K562 (cell line): Measurements from ENCODE around the gene ADAM15. TPM values are rescaled to one million over a fixed set of nuclear protein-coding genes. Genes with fewer than 3 reads are reported as not detected.

ENCODE experiments used
- CREM ChIP-seq: IDR thresholded peaks from 2 replicates; pipeline ENCODE4 v1.6.1; 2014; ENCODE audit warnings: antibody characterized with exemption, low read depth
- KAT8 ChIP-seq: fragments of 450-650 bp; IDR thresholded peaks from 2 replicates; pipeline ENCODE4 v1.6.1; 2016; ENCODE audit warnings: low read depth, mild to moderate bottlenecking
- L3MBTL2 ChIP-seq: fragments of 450-650 bp; IDR thresholded peaks from 2 replicates; pipeline ENCODE4 v1.6.1; 2016; ENCODE audit warnings: mild to moderate bottlenecking, moderate library complexity
- MAZ ChIP-seq, 2 experiments: fragments of 450-650 bp in 1 of 2; sonication (generic) in 1 of 2; formaldehyde crosslinking; IDR thresholded peaks in 1 of 2; conservative IDR thresholded peaks in 1 of 2; 2 replicates each; pipeline versions ENCODE4 v1.4.0 to v1.5.0; 2020; ENCODE audit warnings: mild to moderate bottlenecking in 1 of 2, missing genetic modification reagents in 1 of 2
- NEUROD1 ChIP-seq: fragments of 150-350 bp; IDR thresholded peaks from 2 replicates; pipeline ENCODE4 v1.6.1; 2014; ENCODE audit warnings: borderline replicate concordance, low read length, low read depth; ENCODE audit not compliant: partially characterized antibody
- NFIX ChIP-seq: fragments of 250-450 bp; sonication (Bioruptor Pico); IDR thresholded peaks from 2 replicates; pipeline ENCODE4 v1.4.0; 2020; ENCODE audit warnings: low read depth, mild to moderate bottlenecking, moderate library complexity
- RB1 ChIP-seq: fragments of 450-650 bp; IDR thresholded peaks from 2 replicates; pipeline ENCODE4 v1.6.1; 2017; ENCODE audit warnings: low read depth, mild to moderate bottlenecking
- SMARCB1 ChIP-seq: IDR thresholded peaks from 2 replicates; pipeline ENCODE4 v1.6.1; 2011; ENCODE audit warnings: improper control_type of control experiment, low read depth; ENCODE audit not compliant: insufficient read length
- TBP ChIP-seq: optimal IDR thresholded peaks from 2 replicates; pipeline ENCODE3; 2011; ENCODE audit warnings: low read depth, low read length, improper control_type of control experiment
- ZFP36 ChIP-seq: fragments of 150-350 bp; IDR thresholded peaks from 2 replicates; pipeline ENCODE4 v1.6.1; 2018; ENCODE audit warnings: low read length, low read depth; ENCODE audit not compliant: partially characterized antibody
- ZNF23 ChIP-seq: fragments of 250-450 bp; sonication (Bioruptor Pico); IDR thresholded peaks from 2 replicates; pipeline ENCODE4 v1.4.0; 2020; ENCODE audit warnings: mild to moderate bottlenecking
- ZNF282 ChIP-seq: sonication (generic); formaldehyde crosslinking; IDR thresholded peaks from 2 replicates; pipeline ENCODE4 v1.8.1; 2023; ENCODE audit warnings: missing genetic modification reagents
- polyA plus RNA-seq, 8 experiments: library from polyadenylated mRNA; depleted of rRNA in 4 of 8; stranded (reverse) in 5 of 8; unstranded in 3 of 8; fragments of >200 nt; fragmentation: Nextera tagmentation in 2 of 8; fragmentation: Illumina TruSeq in 1 of 8; extraction: Ambion mirVana in 2 of 8; extraction: Trizol in 1 of 8; gene quantifications; 2 replicates each; pipeline versions ENCODE4 v1.2.1 to v1.2.3, GENCODE V29; 2011 to 2014; ENCODE audit warnings: inconsistent platforms in 1 of 8, missing spikeins in 1 of 8
- total RNA-seq, 7 experiments: library from RNA; depleted of rRNA in 6 of 7; stranded (reverse); fragments of >200 nt in 6 of 7; fragmentation: Illumina TruSeq in 2 of 7; extraction: Trizol in 2 of 7; gene quantifications; 2 replicates each; pipeline versions ENCODE4 v1.2.1 to v1.2.3, GENCODE V29; 2011 to 2021; ENCODE audit warnings: low replicate concordance in 1 of 7
- TF ChIP-seq, protein P1 (sequence below): fragments of 450-650 bp; IDR thresholded peaks from 2 replicates; pipeline ENCODE4 v1.6.1; 2014; ENCODE audit warnings: low read depth, mild to moderate bottlenecking, moderate library complexity, borderline replicate concordance
- TF ChIP-seq, protein P2 (sequence below), 2 experiments: fragments of 450-650 bp in 1 of 2; IDR thresholded peaks; 2 replicates each; pipeline ENCODE4 v1.6.1; 2011 to 2017; ENCODE audit warnings: low read depth in 2 of 2, antibody characterized with exemption in 1 of 2, borderline replicate concordance in 1 of 2, low read length in 1 of 2, mild to moderate bottlenecking in 1 of 2, mixed read lengths in 1 of 2; ENCODE audit not compliant: control insufficient read depth in 1 of 2
- TF ChIP-seq, protein P3 (sequence below): sonication (generic); formaldehyde crosslinking; IDR thresholded peaks from 2 replicates; pipeline ENCODE4 v1.8.0; 2022; ENCODE audit warnings: mild to moderate bottlenecking, low read depth, missing genetic modification reagents
- TF ChIP-seq, protein P4 (sequence below): fragments of 200-800 bp; sonication (Bioruptor generic); IDR thresholded peaks from 2 replicates; pipeline ENCODE4 v1.6.1; 2017; ENCODE audit warnings: missing genetic modification characterization, missing compliant biosample characterization

Gene ADAM15
- total and polyA plus RNA-seq, 9 of the 15 experiments (the other 6 are each of a cell fraction or from before 2014, with no cell fraction given): 0.69 to 72.3 (median 32.8) TPM

DNA sequence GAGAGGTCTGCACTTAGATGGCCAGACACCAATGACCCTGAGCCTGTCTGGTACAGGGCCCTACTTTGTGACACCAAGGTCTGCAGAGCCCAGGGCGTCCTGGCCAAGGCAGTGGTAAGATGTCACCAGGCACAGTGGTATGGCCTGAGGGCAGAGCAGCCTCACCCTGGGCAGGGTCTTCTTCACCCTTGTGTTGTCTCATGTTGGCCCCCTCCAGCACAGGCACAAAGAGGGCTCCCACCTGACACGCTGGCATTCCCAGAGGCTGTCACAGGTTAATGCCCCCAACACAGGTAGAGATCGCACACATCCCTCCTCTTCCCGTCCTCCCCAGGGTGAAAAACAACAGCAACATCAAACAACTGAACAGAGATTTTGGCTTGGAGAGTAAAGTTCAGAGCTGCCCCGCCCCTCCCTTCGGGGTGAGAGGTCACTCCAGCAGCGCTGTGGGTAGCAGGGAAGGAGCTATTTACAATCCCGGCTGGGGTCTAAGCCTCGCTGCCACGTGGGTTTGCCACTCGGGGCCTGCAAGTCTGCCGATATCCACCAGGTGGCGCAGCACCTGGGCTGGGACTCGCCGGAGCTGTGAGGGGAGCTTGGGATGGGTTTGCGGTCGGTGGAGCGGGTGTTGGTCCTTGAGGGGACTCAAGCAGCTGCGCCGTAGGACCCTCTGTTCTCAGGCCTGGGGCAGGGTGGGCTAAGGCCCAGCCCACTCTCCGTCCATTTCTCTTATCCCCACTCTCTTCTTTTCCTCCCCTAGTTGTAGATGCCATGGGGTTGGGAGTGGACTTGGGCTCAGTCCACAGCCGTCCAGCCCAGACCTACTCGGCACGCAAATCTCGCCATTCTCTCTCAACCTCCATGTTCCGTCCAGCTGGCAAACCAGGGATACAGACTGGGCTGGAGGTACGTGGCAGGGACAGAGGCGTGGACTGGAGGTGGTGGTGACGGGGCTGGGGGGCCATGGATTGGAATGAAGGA is 40.2 kb downstream of the ADAM15 start (continued):
- no peak for TF ChIP-seq SMARCB1
- no peak for TF ChIP-seq ZNF282 (CRISPR knock-in tag)
- no peak for TF ChIP-seq ZNF23 (CRISPR knock-in tag)
- TF ChIP-seq MAZ (CRISPR knock-in tag; conservative IDR thresholded peaks at IDR 0.05 in 1 of 2, IDR thresholded peaks at IDR 0.05 in 1 of 2): peak; percentile 33 to 78; a peak in 3 of 4 replicates
- peak; percentile 48; the same call in 1 of the 2 replicates for TF ChIP-seq CREM
- TF ChIP-seq, protein P1, sequence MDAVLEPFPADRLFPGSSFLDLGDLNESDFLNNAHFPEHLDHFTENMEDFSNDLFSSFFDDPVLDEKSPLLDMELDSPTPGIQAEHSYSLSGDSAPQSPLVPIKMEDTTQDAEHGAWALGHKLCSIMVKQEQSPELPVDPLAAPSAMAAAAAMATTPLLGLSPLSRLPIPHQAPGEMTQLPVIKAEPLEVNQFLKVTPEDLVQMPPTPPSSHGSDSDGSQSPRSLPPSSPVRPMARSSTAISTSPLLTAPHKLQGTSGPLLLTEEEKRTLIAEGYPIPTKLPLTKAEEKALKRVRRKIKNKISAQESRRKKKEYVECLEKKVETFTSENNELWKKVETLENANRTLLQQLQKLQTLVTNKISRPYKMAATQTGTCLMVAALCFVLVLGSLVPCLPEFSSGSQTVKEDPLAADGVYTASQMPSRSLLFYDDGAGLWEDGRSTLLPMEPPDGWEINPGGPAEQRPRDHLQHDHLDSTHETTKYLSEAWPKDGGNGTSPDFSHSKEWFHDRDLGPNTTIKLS: peak; percentile 68; the same call in 1 of the 2 replicates
- TF ChIP-seq, protein P2, sequence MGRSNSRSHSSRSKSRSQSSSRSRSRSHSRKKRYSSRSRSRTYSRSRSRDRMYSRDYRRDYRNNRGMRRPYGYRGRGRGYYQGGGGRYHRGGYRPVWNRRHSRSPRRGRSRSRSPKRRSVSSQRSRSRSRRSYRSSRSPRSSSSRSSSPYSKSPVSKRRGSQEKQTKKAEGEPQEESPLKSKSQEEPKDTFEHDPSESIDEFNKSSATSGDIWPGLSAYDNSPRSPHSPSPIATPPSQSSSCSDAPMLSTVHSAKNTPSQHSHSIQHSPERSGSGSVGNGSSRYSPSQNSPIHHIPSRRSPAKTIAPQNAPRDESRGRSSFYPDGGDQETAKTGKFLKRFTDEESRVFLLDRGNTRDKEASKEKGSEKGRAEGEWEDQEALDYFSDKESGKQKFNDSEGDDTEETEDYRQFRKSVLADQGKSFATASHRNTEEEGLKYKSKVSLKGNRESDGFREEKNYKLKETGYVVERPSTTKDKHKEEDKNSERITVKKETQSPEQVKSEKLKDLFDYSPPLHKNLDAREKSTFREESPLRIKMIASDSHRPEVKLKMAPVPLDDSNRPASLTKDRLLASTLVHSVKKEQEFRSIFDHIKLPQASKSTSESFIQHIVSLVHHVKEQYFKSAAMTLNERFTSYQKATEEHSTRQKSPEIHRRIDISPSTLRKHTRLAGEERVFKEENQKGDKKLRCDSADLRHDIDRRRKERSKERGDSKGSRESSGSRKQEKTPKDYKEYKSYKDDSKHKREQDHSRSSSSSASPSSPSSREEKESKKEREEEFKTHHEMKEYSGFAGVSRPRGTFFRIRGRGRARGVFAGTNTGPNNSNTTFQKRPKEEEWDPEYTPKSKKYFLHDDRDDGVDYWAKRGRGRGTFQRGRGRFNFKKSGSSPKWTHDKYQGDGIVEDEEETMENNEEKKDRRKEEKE (IDR thresholded peaks at IDR 0.05; ENCODE audit: borderline replicate concordance in 1 of 2, control insufficient read depth in 1 of 2, low read depth in 2 of 2, low read length in 1 of 2): no peak
- TF ChIP-seq, protein P3, sequence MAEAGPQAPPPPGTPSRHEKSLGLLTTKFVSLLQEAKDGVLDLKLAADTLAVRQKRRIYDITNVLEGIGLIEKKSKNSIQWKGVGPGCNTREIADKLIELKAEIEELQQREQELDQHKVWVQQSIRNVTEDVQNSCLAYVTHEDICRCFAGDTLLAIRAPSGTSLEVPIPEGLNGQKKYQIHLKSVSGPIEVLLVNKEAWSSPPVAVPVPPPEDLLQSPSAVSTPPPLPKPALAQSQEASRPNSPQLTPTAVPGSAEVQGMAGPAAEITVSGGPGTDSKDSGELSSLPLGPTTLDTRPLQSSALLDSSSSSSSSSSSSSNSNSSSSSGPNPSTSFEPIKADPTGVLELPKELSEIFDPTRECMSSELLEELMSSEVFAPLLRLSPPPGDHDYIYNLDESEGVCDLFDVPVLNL (CRISPR knock-in tag): 0 out of 2 replicates have a peak, but pooled peaks have one; percentile 9
- TF ChIP-seq NFIX (CRISPR knock-in tag): no peak
- TF ChIP-seq NEUROD1: peak; percentile 33
- peak; percentile 89 for TF ChIP-seq L3MBTL2
- TF ChIP-seq, protein P4, sequence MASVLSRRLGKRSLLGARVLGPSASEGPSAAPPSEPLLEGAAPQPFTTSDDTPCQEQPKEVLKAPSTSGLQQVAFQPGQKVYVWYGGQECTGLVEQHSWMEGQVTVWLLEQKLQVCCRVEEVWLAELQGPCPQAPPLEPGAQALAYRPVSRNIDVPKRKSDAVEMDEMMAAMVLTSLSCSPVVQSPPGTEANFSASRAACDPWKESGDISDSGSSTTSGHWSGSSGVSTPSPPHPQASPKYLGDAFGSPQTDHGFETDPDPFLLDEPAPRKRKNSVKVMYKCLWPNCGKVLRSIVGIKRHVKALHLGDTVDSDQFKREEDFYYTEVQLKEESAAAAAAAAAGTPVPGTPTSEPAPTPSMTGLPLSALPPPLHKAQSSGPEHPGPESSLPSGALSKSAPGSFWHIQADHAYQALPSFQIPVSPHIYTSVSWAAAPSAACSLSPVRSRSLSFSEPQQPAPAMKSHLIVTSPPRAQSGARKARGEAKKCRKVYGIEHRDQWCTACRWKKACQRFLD (CRISPR knock-in tag): no peak
- TF ChIP-seq RB1: peak; percentile 34; the same call in 1 of the 2 replicates
- TF ChIP-seq KAT8: no peak
- peak; percentile 28 for TF ChIP-seq TBP
- TF ChIP-seq ZFP36: no peak
